CD4-positive, alpha-beta T cell (primary cell): ENCODE results near the gene KIF3A. TPM values are rescaled to one million over a fixed set of nuclear protein-coding genes. Genes with fewer than 3 reads are reported as not detected.

Experiments
- ATAC-seq: fragments of 200-7000 bp; cut with Tn5 transposase; one replicate; pipeline ENCODE4 v1.10.0; 2022; ENCODE audit warnings: mild to moderate bottlenecking; ENCODE audit not compliant: poor library complexity
- CTCF ChIA-PET: fragments of 350-600 bp; sonication (Branson Sonifier 250); formaldehyde crosslinking; loops from one replicate; lab custom pipeline; 2021; ENCODE audit warnings: antibody characterized with exemption, inconsistent platforms; lab: Charles Lee
- POLR2A ChIA-PET: fragments of 350-600 bp; sonication (Branson Sonifier 250); formaldehyde crosslinking; loops from one replicate; lab custom pipeline; 2021; ENCODE audit warnings: antibody characterized with exemption, inconsistent platforms; lab: Charles Lee
- DNase-seq, 14 experiments: peaks; one replicate each; pipeline ENCODE4 v3.0.0-alpha.2; 2013 to 2020; ENCODE audit warnings: mixed read lengths in 2 of 14
- H3K27ac ChIP-seq, 2 donors: one replicate each; pipeline versions ENCODE4 v1.5.1 to v1.7.0; 2013; ENCODE audit warnings: low read length in 2 of 2, low read depth in 1 of 2, mild to moderate bottlenecking in 1 of 2
- H3K27me3 ChIP-seq, 2 experiments: 1 replicate in 1 of 2; 2 replicates in 1 of 2; pipeline versions ENCODE4 v1.6.1 to v1.7.0; 2013; ENCODE audit warnings: low read length in 2 of 2, control low read depth in 1 of 2, mild to moderate bottlenecking in 1 of 2, moderate library complexity in 1 of 2; ENCODE audit not compliant: insufficient read depth in 2 of 2, control insufficient read depth in 1 of 2
- H3K36me3 ChIP-seq: one replicate; pipeline ENCODE4 v1.6.1; 2013; ENCODE audit warnings: low read length, control low read depth; ENCODE audit not compliant: insufficient read depth
- H3K4me1 ChIP-seq: one replicate; pipeline ENCODE4 v1.6.1; 2013; ENCODE audit warnings: low read length, control low read depth; ENCODE audit not compliant: insufficient read depth
- H3K4me3 ChIP-seq: one replicate; pipeline ENCODE4 v1.5.1; 2013; ENCODE audit warnings: mild to moderate bottlenecking, low read length, moderate library complexity
- H3K9me3 ChIP-seq, 2 experiments: 1 replicate in 1 of 2; 2 replicates in 1 of 2; pipeline versions ENCODE4 v1.6.1 to v1.7.0; 2013; ENCODE audit warnings: low read length in 2 of 2, mild to moderate bottlenecking in 2 of 2, control low read depth in 1 of 2, moderate library complexity in 1 of 2; ENCODE audit not compliant: control insufficient read depth in 1 of 2, insufficient read depth in 1 of 2
- H3K27ac Mint-ChIP-seq: one replicate; pipeline ENCODE4 v1.8.0; 2020; ENCODE audit warnings: mixed read lengths
- H3K27me3 Mint-ChIP-seq: one replicate; pipeline ENCODE4 v1.8.0; 2021; ENCODE audit warnings: mixed read lengths
- H3K36me3 Mint-ChIP-seq: one replicate; pipeline ENCODE4 v1.8.0; 2021; ENCODE audit warnings: low read depth, mixed read lengths
- H3K4me1 Mint-ChIP-seq: one replicate; pipeline ENCODE4 v1.8.0; 2021; ENCODE audit warnings: low read depth, mixed read lengths
- H3K4me3 Mint-ChIP-seq: one replicate; pipeline ENCODE4 v1.8.0; 2020; ENCODE audit warnings: mild to moderate bottlenecking, mixed read lengths
- H3K9me3 Mint-ChIP-seq: one replicate; pipeline ENCODE4 v1.8.0; 2020; ENCODE audit warnings: mixed read lengths
- intact Hi-C, 2 experiments: fragments of 100-400 bp; cut with DNase I in 1 of 2; cut with micrococcal nuclease in 1 of 2; formaldehyde crosslinking; loops; one replicate each; pipeline versions ENCODE4 v1.15.1 to v1.9.0; 2023 to 2025; cut with DNase I, micrococcal nuclease
- total RNA-seq, 174 experiments: library from RNA in 2 of 174; stranded (reverse) in 2 of 174; gene quantifications; one replicate each; pipeline ENCODE4 v1.2.3 and lab custom pipeline; 2021 to 2026
- TF ChIP-seq, protein P1 (sequence below): fragments of 200-600 bp; IDR thresholded peaks from one replicate; pipeline ENCODE4 v1.8.0; 2022; ENCODE audit warnings: antibody characterized with exemption, mild to moderate bottlenecking

KIF3A gene
- total RNA-seq, 2 experiments from 2014 or later: 10.2 to 12.4 TPM

DNA sequence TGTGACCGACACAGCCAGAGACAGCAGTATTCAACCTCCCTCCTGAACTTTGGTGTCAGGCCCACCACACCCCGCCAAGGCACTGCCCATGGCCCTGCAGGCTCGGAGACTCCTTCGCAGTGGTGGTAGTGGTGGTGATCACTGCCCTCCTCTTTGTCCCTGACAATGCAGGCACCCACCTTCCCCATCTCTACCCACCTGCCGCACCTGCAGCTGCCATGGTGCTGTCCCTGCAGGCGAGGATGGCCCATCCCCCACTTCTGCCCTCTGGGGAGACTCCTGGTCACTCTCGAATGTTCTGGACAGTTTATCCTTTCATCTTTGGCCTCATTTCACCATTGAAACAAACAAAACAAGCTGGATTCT is 67.9 kb downstream of the KIF3A start:
- no peaks in the 10 kb centered on the region for H3K4me1 Mint-ChIP-seq
- no peak overlapping the region for H3K27ac Mint-ChIP-seq
- intact Hi-C loops: no loop called here
- CTCF ChIA-PET: no interaction called here
- H3K9me3 Mint-ChIP-seq: no peaks in the 10 kb centered on the region
- peaks cover 0 to 3% of the 10 kb centered on the region in 2 experiments for H3K9me3 ChIP-seq
- ATAC-seq (no peak), DNase-seq (no peak)
- POLR2A ChIA-PET: no interaction called here
- no peak overlapping the region for H3K27ac ChIP-seq
- no peaks in the 10 kb centered on the region for H3K36me3 ChIP-seq
- H3K27me3 Mint-ChIP-seq: no peaks in the 10 kb centered on the region
- H3K4me3 ChIP-seq: no peak overlapping the region
- H3K36me3 Mint-ChIP-seq: no peaks in the 10 kb centered on the region
- peaks cover 4% of the 10 kb centered on the region for H3K4me1 ChIP-seq
- H3K27me3 ChIP-seq: no peaks in the 10 kb centered on the region
- TF ChIP-seq, protein P1, sequence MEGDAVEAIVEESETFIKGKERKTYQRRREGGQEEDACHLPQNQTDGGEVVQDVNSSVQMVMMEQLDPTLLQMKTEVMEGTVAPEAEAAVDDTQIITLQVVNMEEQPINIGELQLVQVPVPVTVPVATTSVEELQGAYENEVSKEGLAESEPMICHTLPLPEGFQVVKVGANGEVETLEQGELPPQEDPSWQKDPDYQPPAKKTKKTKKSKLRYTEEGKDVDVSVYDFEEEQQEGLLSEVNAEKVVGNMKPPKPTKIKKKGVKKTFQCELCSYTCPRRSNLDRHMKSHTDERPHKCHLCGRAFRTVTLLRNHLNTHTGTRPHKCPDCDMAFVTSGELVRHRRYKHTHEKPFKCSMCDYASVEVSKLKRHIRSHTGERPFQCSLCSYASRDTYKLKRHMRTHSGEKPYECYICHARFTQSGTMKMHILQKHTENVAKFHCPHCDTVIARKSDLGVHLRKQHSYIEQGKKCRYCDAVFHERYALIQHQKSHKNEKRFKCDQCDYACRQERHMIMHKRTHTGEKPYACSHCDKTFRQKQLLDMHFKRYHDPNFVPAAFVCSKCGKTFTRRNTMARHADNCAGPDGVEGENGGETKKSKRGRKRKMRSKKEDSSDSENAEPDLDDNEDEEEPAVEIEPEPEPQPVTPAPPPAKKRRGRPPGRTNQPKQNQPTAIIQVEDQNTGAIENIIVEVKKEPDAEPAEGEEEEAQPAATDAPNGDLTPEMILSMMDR: no peak
- no peak overlapping the region for H3K4me3 Mint-ChIP-seq

DNA sequence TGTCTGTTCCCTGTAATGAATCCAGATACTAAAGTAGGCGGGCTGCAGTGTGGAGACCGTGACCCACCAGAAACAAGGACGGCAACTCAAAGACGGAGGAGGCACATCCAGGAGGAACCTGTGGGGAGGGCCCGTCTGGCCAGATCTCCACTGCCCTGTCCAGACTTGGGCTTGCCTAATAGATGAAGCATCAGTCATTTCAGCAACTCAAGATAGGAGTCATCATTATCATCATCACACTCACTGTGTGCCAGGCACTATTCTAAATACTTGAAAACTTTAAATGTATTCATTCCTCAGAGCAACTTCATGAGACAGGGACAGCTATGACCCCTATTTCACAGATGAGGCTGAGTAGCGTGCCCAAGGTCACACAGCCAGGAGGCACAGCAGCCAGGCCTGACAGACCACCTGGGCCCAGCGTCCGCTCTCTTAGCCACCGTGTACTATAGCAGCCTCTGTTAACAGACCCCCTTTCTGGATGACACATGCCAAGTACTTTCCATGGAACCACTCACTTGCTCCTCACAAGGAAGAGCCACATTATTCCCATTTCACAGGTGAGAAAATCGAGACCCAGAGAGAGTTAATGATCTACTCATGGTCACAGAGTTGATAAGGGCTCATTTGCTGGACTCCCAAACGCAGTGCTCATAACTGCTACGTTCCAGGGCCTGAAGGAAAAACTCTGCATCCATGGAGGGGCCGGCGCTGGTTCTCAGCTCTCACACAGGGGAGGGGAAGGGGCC is 68.5 kb downstream of the KIF3A start:
- POLR2A ChIA-PET: no interaction called here
- no peak for ATAC-seq

DNA sequence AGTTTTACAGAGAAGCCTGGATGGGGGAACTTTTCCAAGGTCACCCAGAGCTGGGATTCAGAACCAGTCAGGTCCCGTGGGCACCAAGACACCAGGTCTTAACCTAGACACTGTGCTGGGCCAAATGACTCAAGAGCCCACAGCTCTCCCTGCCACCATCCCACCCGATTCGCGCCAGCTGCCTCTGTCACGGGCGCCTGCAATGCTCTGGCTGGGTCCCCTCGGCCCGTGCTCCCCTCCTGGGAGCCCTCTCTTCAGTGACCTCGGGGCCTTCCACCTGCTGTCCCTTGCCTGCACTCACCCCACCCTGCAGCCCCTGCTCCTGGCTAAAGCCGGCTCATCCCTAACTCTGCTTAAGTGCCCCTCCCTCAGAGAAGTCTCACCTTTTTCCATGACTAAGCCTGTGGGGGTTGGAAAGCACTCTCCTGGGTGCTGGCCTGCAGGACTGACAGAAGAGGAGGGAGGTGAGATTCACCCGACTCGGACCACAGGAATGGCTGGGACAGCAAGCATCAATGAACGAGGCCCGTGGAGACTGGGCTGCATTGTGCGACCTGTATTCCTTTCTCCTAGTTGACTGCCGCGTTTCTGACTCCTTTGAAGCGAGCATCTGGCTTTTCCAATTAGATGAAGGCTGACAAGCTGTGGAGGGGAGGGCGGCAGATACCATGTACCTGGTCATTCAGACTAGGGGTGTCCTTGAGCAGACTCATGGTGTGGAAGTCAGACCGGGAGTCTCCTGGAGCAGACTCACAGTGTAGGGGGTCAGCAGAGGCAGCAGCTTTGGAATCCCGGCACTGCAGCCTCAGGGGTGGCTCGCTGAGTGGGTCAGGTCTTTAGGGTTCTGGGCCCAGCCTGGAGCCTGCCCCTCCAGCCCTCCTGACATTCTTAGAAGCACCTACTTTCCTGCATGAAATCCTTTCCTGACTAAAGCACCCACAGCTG is 69.3 kb downstream of the KIF3A start:
- Histone ChIP-seq H3K9me3 (peaks cover 0 to 3% of the 10 kb centered on the region in 2 experiments), H3K4me1 (peaks cover 13% of the 10 kb centered on the region), H3K36me3 (no peaks in the 10 kb centered on the region), H3K4me3 (no peak overlapping the region), H3K27ac (no peak overlapping the region), H3K27me3 (no peaks in the 10 kb centered on the region)
- Mint-ChIP-seq H3K36me3 (no peaks in the 10 kb centered on the region), H3K27me3 (no peaks in the 10 kb centered on the region), H3K4me3 (no peak overlapping the region), H3K4me1 (no peaks in the 10 kb centered on the region), H3K9me3 (no peaks in the 10 kb centered on the region), H3K27ac (no peak overlapping the region)
- DNase-seq: no peak
- TF ChIP-seq, protein P1: no peak
- CTCF ChIA-PET: no interaction called here
- POLR2A ChIA-PET: no interaction called here
- ATAC-seq: no peak
- intact Hi-C loops: no loop called here

More for the DNA sequence above, 68.5 kb downstream of the KIF3A start:
- H3K9me3 Mint-ChIP-seq: no peaks in the 10 kb centered on the region
- no peaks in the 10 kb centered on the region for H3K27me3 ChIP-seq
- no peak overlapping the region for H3K27ac Mint-ChIP-seq
- CTCF ChIA-PET: no interaction called here
- TF ChIP-seq, protein P1: no peak
- no peaks in the 10 kb centered on the region for H3K4me1 Mint-ChIP-seq
- H3K4me3 Mint-ChIP-seq: no peak overlapping the region
- H3K9me3 ChIP-seq: peaks cover 0 to 3% of the 10 kb centered on the region in 2 experiments
- no peaks in the 10 kb centered on the region for H3K27me3 Mint-ChIP-seq
- no peak overlapping the region for H3K27ac ChIP-seq
- intact Hi-C loops: no loop called here
- no peaks in the 10 kb centered on the region for H3K36me3 Mint-ChIP-seq
- H3K4me3 ChIP-seq: no peak overlapping the region
- no peaks in the 10 kb centered on the region for H3K36me3 ChIP-seq
- no peak for DNase-seq
- peaks cover 5% of the 10 kb centered on the region for H3K4me1 ChIP-seq
